ENCODE data around the gene KHK. TPM values are rescaled to one million over a fixed set of nuclear protein-coding genes. Genes with fewer than 3 reads are reported as not detected.

Gene KHK
- total and polyA plus RNA-seq, 2 of the 8 experiments (the other 6 are each of a cell fraction or from before 2014, with no cell fraction given), result 11.0 to 17.7 TPM

DNA sequence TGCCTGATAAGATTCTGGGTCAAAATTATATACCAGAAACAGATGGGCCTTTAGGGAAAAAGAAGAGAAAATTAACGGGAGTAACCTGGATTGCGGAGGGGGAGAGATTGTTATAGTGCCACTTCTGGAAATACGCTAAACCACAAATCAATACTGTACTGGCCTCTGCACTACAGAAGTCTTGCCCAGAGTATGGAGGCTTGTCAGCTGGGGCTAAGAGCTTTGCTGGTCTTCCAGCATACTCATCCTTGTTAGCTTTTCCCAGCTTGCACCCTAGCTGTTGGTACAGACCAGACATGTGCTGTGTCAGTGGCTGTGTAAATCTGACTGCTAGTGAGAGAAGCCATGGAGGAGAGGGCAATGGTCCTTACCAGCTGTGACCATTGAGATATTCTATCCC, 26.2 kb upstream of the KHK start (continued):
- TF ChIP-seq SP2 (IDR thresholded peaks at IDR 0.05; ENCODE audit: low read length) (no peak), RNF2 (IDR thresholded peaks at IDR 0.05; ENCODE audit: borderline replicate concordance, low read depth, low read length, missing control alignments, poor library complexity, severe bottlenecking) (no peak), BCL11A (IDR thresholded peaks at IDR 0.05; ENCODE audit: low read depth in 2 of 2, low read length in 2 of 2) (no peak), KDM4A (IDR thresholded peaks at IDR 0.05; ENCODE audit: low read depth, low read length, severe bottlenecking) (no peak)
